NCI-H1092 (cell line): ENCODE measurements around the gene PPP1CC.
"Not testable (repeated sequence)": the region's sequence is repeated elsewhere in the genome, so short reads cannot be mapped to it uniquely, and the experiment has no call there.

Experiments
- DNase-seq: peaks from one replicate; lab custom pipeline; 2025; lab: John Stamatoyannopoulos, UW

The PPP1CC gene

GRCh38 chr12:110742718-110743570, at the start of gene PPP1CC:
Gene PPP1CC, minus strand, starts transcription at chr12:110742891. Its CDS starts 184 bp downstream, at chr12:110742707.
- peak; percentile 90 for DNase-seq

- no peak for DNase-seq
Observed at GRCh38 chr12:110791589-110791988, 48.9 kb upstream of the PPP1CC start.

- DNase-seq = no peak
Observed at GRCh38 chr12:110790301-110790700, 47.6 kb upstream of the PPP1CC start.

- no peak for DNase-seq
Observed at GRCh38 chr12:110786012-110786411, 43.3 kb upstream of the PPP1CC start.

- DNase-seq = no peak
Observed at GRCh38 chr12:110785240-110785639, 42.5 kb upstream of the PPP1CC start.

GRCh38 chr12:110782922-110783321, 40.2 kb upstream of the PPP1CC start:
- no peak for DNase-seq

- DNase-seq = no peak
Observed at GRCh38 chr12:110782094-110782493, 39.4 kb upstream of the PPP1CC start.

GRCh38 chr12:110780448-110780847, 37.8 kb upstream of the PPP1CC start:
- DNase-seq = no peak

GRCh38 chr12:110778833-110779577, 36.3 kb upstream of the PPP1CC start:
- no peak for DNase-seq

- DNase-seq = no peak
Observed at GRCh38 chr12:110776410-110776809, 33.7 kb upstream of the PPP1CC start.

- no peak for DNase-seq
Observed at GRCh38 chr12:110775997-110776396, 33.3 kb upstream of the PPP1CC start.

GRCh38 chr12:110774824-110775223, 32.1 kb upstream of the PPP1CC start:
- no peak for DNase-seq

- DNase-seq = no peak
Observed at GRCh38 chr12:110768960-110769359, 26.3 kb upstream of the PPP1CC start.

- DNase-seq = no peak
Observed at GRCh38 chr12:110767863-110768262, 25.2 kb upstream of the PPP1CC start.

- DNase-seq = no peak
Observed at GRCh38 chr12:110766311-110767154, 23.8 kb upstream of the PPP1CC start.

GRCh38 chr12:110765572-110765971, 22.9 kb upstream of the PPP1CC start:
- not testable (repeated sequence) for DNase-seq

GRCh38 chr12:110765111-110765510, 22.4 kb upstream of the PPP1CC start:
- no peak for DNase-seq

- DNase-seq = no peak
Observed at GRCh38 chr12:110763583-110763982, 20.9 kb upstream of the PPP1CC start.

- no peak for DNase-seq
Observed at GRCh38 chr12:110762891-110763290, 20.2 kb upstream of the PPP1CC start.

- DNase-seq = no peak
Observed at GRCh38 chr12:110760204-110760609, 17.5 kb upstream of the PPP1CC start.

GRCh38 chr12:110758922-110759321, 16.2 kb upstream of the PPP1CC start:
- no peak for DNase-seq

GRCh38 chr12:110756611-110757010, 13.9 kb upstream of the PPP1CC start:
- no peak for DNase-seq
